KG1 (cell line): ENCODE results near the gene SPPL2B.

Source experiments
- DNase-seq: peaks from one replicate; lab custom pipeline; 2025; lab: John Stamatoyannopoulos, UW

Gene SPPL2B

GRCh38 chr19:2328401-2329148, at the start of gene SPPL2B, which contains the start of gene LSM7:
Gene SPPL2B (plus strand): TSS chr19:2328684. CDS start chr19:2328710, 26 bp downstream.
Gene LSM7 (minus strand): TSS chr19:2328586. CDS start chr19:2328566, 20 bp downstream.
- peak; percentile 84 for DNase-seq

GRCh38 chr19:2280633-2281264, 47.7 kb upstream of the SPPL2B start:
- no peak for DNase-seq

GRCh38 chr19:2281265-2282061, 47.0 kb upstream of the SPPL2B start:
- peak; percentile 54 for DNase-seq

- peak; percentile 54 for DNase-seq
Measured at GRCh38 chr19:2282062-2282861, 46.2 kb upstream of the SPPL2B start, which contains the start of gene PEAK3. Gene PEAK3 (minus strand): TSS chr19:2282175. CDS start chr19:2280931, 1,244 bp downstream.

- no peak for DNase-seq
Measured at GRCh38 chr19:2282862-2283237, 45.6 kb upstream of the SPPL2B start.

GRCh38 chr19:2283835-2284507, 44.5 kb upstream of the SPPL2B start:
- DNase-seq: no peak

GRCh38 chr19:2286402-2287140, 41.9 kb upstream of the SPPL2B start:
- DNase-seq: no peak

- no peak for DNase-seq
Measured at GRCh38 chr19:2287585-2288337, 40.7 kb upstream of the SPPL2B start.

GRCh38 chr19:2288338-2288817, 40.1 kb upstream of the SPPL2B start:
- no peak for DNase-seq

GRCh38 chr19:2288818-2289713, 39.4 kb upstream of the SPPL2B start:
- DNase-seq: no peak

- DNase-seq: peak; percentile 89
Measured at GRCh38 chr19:2289714-2290435, 38.6 kb upstream of the SPPL2B start.

GRCh38 chr19:2290441-2291184, 37.9 kb upstream of the SPPL2B start:
- DNase-seq: no peak

GRCh38 chr19:2291185-2291751, 37.2 kb upstream of the SPPL2B start:
- no peak for DNase-seq

- DNase-seq: no peak
Measured at GRCh38 chr19:2294687-2295335, 33.7 kb upstream of the SPPL2B start.

- no peak for DNase-seq
Measured at GRCh38 chr19:2296141-2296540, 32.3 kb upstream of the SPPL2B start.

GRCh38 chr19:2300533-2300932, 28.0 kb upstream of the SPPL2B start:
- no peak for DNase-seq
